Colon (tissue), 2 donors: ENCODE results near the gene FAM222B.
"Not testable (repeated sequence)": the region's sequence is repeated elsewhere in the genome, so short reads cannot be mapped to it uniquely, and the experiment has no call there.

Experiments
- FAIRE-seq: peaks from 2 replicates; lab custom pipeline; 2012; peaks lifted over from hg19 to GRCh38; lab: Jason Lieb, UNC
- donor health status: control.
- donor health status: control.

FAM222B gene

GRCh38 chr17:28745786-28746411 lies 96.7 kb downstream of the FAM222B start:
- FAIRE-seq = no peak

- FAIRE-seq = no peak
Measured at GRCh38 chr17:28744972-28745785, 97.4 kb downstream of the FAM222B start.

- no peak for FAIRE-seq
Measured at GRCh38 chr17:28744104-28744971, 98.3 kb downstream of the FAM222B start.

GRCh38 chr17:28743243-28744103 lies 99.1 kb downstream of the FAM222B start, which contains the start of gene TRAF4:
Gene TRAF4, plus strand, starts transcription at chr17:28744011. Its CDS starts 102 bp downstream, at chr17:28744113.
- FAIRE-seq = no peak

- no peak for FAIRE-seq
Measured at GRCh38 chr17:28741358-28742349, 100.9 kb downstream of the FAM222B start.

- no peak for FAIRE-seq
Measured at GRCh38 chr17:28740406-28741357, 101.9 kb downstream of the FAM222B start.

GRCh38 chr17:28738680-28739384 lies 103.8 kb downstream of the FAM222B start:
- no peak for FAIRE-seq

- FAIRE-seq = no peak
Measured at GRCh38 chr17:28737770-28738679, 104.6 kb downstream of the FAM222B start.

- FAIRE-seq = no peak
Measured at GRCh38 chr17:28737316-28737715, 105.3 kb downstream of the FAM222B start.

- not testable (repeated sequence) for FAIRE-seq
Measured at GRCh38 chr17:28735913-28736769, 106.4 kb downstream of the FAM222B start.

- FAIRE-seq = no peak
Measured at GRCh38 chr17:28735242-28735722, 107.3 kb downstream of the FAM222B start.

- FAIRE-seq = no peak
Measured at GRCh38 chr17:28734712-28735241, 107.8 kb downstream of the FAM222B start.

GRCh38 chr17:28733346-28733745 lies 109.2 kb downstream of the FAM222B start:
- no peak for FAIRE-seq

GRCh38 chr17:28729950-28730330 lies 112.7 kb downstream of the FAM222B start:
- no peak for FAIRE-seq

- no peak for FAIRE-seq
Measured at GRCh38 chr17:28728364-28729200, 114.0 kb downstream of the FAM222B start, which contains the start of gene NEK8. Gene NEK8, plus strand, starts transcription at chr17:28728788. Its CDS starts 26 bp downstream, at chr17:28728814.
